Mesenchymal stem cell (in vitro differentiated cells and primary cell): ENCODE results near the gene MSI2.

Experiments used
- DNase-seq: peaks from one replicate; pipeline ENCODE4 v3.0.0-alpha.2; 2013
- H2AFZ ChIP-seq: one replicate; pipeline ENCODE4 v1.6.1; 2013; ENCODE audit warnings: low read depth, mild to moderate bottlenecking, control low read depth, inconsistent platforms, low read length, moderate library complexity
- H2AK5ac ChIP-seq: 2 replicates; pipeline ENCODE4 v1.6.1; 2013; ENCODE audit warnings: low read length, moderate library complexity, mild to moderate bottlenecking, inconsistent platforms; ENCODE audit not compliant: severe bottlenecking
- H2BK120ac ChIP-seq: one replicate; pipeline ENCODE4 v1.6.1; 2013; ENCODE audit warnings: low read depth, mild to moderate bottlenecking, inconsistent platforms, low read length, moderate library complexity
- H2BK12ac ChIP-seq, 2 experiments: one replicate each; pipeline ENCODE4 v1.6.1; 2013; ENCODE audit warnings: inconsistent platforms in 2 of 2, low read length in 2 of 2, mild to moderate bottlenecking in 2 of 2, moderate library complexity in 2 of 2, control low read depth in 1 of 2
- H2BK15ac ChIP-seq: one replicate; pipeline ENCODE4 v1.6.1; 2013; ENCODE audit warnings: mild to moderate bottlenecking, low read depth, inconsistent platforms; ENCODE audit not compliant: poor library complexity, severe bottlenecking
- H2BK5ac ChIP-seq: 2 replicates; pipeline ENCODE4 v1.6.1; 2013; ENCODE audit warnings: low read depth, mild to moderate bottlenecking, low read length, control low read depth, inconsistent platforms; ENCODE audit not compliant: poor library complexity, severe bottlenecking
- H3K14ac ChIP-seq, 2 experiments: one replicate each; pipeline ENCODE4 v1.6.1; 2013; ENCODE audit warnings: inconsistent platforms in 2 of 2, low read length in 2 of 2, control low read depth in 1 of 2, mild to moderate bottlenecking in 1 of 2, moderate library complexity in 1 of 2
- H3K18ac ChIP-seq, 2 experiments: one replicate each; pipeline ENCODE4 v1.6.1; 2013; ENCODE audit warnings: inconsistent platforms in 2 of 2, low read length in 2 of 2, control low read depth in 1 of 2, low read depth in 1 of 2, mild to moderate bottlenecking in 1 of 2
- H3K23ac ChIP-seq, 2 experiments: one replicate each; pipeline ENCODE4 v1.6.1; 2013; ENCODE audit warnings: inconsistent platforms in 2 of 2, low read length in 2 of 2, mild to moderate bottlenecking in 2 of 2, moderate library complexity in 2 of 2, control low read depth in 1 of 2
- H3K27ac ChIP-seq: 2 replicates; pipeline ENCODE4 v1.5.1; 2013; ENCODE audit warnings: mild to moderate bottlenecking, moderate library complexity, low read length, control low read depth, inconsistent platforms; ENCODE audit not compliant: poor library complexity, severe bottlenecking
- H3K27me3 ChIP-seq, 2 experiments: 2 replicates each; pipeline versions ENCODE4 v1.6.1 to v1.7.0; 2013; ENCODE audit warnings: low read length in 2 of 2, mild to moderate bottlenecking in 2 of 2, moderate library complexity in 2 of 2, control low read depth in 1 of 2, inconsistent platforms in 1 of 2; ENCODE audit not compliant: control insufficient read depth in 1 of 2, insufficient read depth in 1 of 2
- H3K36me3 ChIP-seq, 2 experiments: 2 replicates each; pipeline versions ENCODE4 v1.6.1 to v1.7.0; 2013; ENCODE audit warnings: low read length in 2 of 2, control low read depth in 1 of 2, inconsistent platforms in 1 of 2, low read depth in 1 of 2, mild to moderate bottlenecking in 1 of 2; ENCODE audit not compliant: insufficient read depth in 2 of 2, control insufficient read depth in 1 of 2
- H3K4ac ChIP-seq, 2 experiments: one replicate each; pipeline ENCODE4 v1.6.1; 2013; ENCODE audit warnings: inconsistent platforms in 2 of 2, low read length in 2 of 2, mild to moderate bottlenecking in 2 of 2, moderate library complexity in 2 of 2, control low read depth in 1 of 2, low read depth in 1 of 2
- H3K4me1 ChIP-seq: 2 replicates; pipeline ENCODE4 v1.6.1; 2013; ENCODE audit warnings: low read depth, low read length, control low read depth; ENCODE audit not compliant: control insufficient read depth, insufficient read depth
- H3K4me2 ChIP-seq: 2 replicates; pipeline ENCODE4 v1.6.1; 2013; ENCODE audit warnings: low read length, mild to moderate bottlenecking, inconsistent platforms; ENCODE audit not compliant: poor library complexity, severe bottlenecking
- H3K4me3 ChIP-seq, 2 experiments: 2 replicates each; pipeline versions ENCODE4 v1.5.1 to v1.7.0; 2013; ENCODE audit warnings: low read length in 2 of 2, mild to moderate bottlenecking in 2 of 2, control low read depth in 1 of 2, low read depth in 1 of 2; ENCODE audit not compliant: insufficient read depth in 1 of 2
- H3K79me1 ChIP-seq: replicated peaks from 2 replicates; pipeline ENCODE4 v1.6.1; 2013; ENCODE audit warnings: mild to moderate bottlenecking, control low read depth, low read length, inconsistent platforms; ENCODE audit not compliant: poor library complexity, severe bottlenecking
- H3K9ac ChIP-seq: 2 replicates; pipeline ENCODE4 v1.7.0; 2013; ENCODE audit warnings: mild to moderate bottlenecking, low read length, moderate library complexity
- H3K9me3 ChIP-seq: 2 replicates; pipeline ENCODE4 v1.7.0; 2013; ENCODE audit warnings: mild to moderate bottlenecking, low read length; ENCODE audit not compliant: control insufficient read depth
- H4K8ac ChIP-seq: one replicate; pipeline ENCODE4 v1.6.1; 2013; ENCODE audit warnings: inconsistent platforms, mild to moderate bottlenecking, low read length, moderate library complexity
- H4K91ac ChIP-seq: one replicate; pipeline ENCODE4 v1.6.1; 2013; ENCODE audit warnings: mild to moderate bottlenecking, low read length, inconsistent platforms
- WGBS: methylation state at CpG from one replicate; pipeline ENCODE4 v1.1.7; 2013; ENCODE audit warnings: mixed read lengths; 5-methylcytosine and 5-hydroxymethylcytosine counted together

MSI2 gene

DNA sequence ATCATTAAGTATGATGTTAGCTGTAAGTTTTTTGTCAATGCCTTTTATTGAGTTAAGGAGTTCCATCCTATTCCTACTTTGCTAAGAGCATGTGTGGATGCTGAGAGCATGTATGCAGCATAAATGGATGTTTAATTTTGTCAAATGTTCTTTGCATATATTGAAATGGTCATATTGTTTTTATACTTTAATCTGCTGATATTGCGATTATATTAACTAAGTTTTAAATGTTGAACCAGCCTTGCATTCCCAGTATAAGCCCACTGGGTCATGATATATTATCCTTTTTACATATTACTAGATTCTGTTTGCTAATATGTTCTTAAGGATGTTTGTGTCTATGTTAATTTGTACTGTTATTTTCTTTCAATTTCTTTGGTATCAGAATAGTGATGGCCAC is 435.6 kb downstream of the MSI2 start:
- Histone ChIP-seq H2BK12ac (no peak overlapping the region), H2BK15ac (no peak overlapping the region), H2AK5ac (no peak overlapping the region), H2BK120ac (no peak overlapping the region), H3K9me3 (peaks cover 11% of the 10 kb centered on the region), H3K4ac (no peak overlapping the region), H3K23ac (no peak overlapping the region), H3K79me1 (no peaks in the 10 kb centered on the region), H3K4me3 (no peak overlapping the region), H3K4me2 (no peak overlapping the region), H4K8ac (no peak overlapping the region), H3K27me3 (peaks cover 2% of the 10 kb centered on the region in 2 experiments), H3K36me3 (no peaks in the 10 kb centered on the region), H3K4me1 (no peaks in the 10 kb centered on the region), H2BK5ac (no peak overlapping the region), H3K9ac (no peak overlapping the region), H3K14ac (no peak overlapping the region), H3K27ac (no peak overlapping the region), H4K91ac (no peak overlapping the region), H3K18ac (no peak overlapping the region), H2AFZ (no peak overlapping the region)
- WGBS: no CpG with 5 or more reads among the region's 1 CpG
- no peak for DNase-seq

DNA sequence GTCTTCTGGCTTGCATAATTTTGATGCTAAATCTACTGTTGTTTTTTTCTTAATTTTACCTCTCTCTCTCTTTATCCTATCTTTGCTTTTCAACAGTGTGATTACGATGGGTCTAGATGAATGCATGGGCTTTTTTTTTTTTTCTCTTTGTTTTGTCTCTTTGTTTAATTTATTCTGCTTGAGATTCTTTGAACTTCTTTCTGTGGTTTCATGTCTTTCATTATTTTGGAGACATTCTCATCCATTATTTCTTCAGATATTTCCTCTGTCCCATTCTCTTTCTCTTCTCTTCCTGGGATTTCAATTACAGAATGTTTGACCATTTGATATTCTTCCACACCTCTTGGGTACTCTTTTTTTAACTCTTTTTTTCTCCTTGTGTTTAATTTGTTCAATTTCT is 436.4 kb downstream of the MSI2 start:
- no peak overlapping the region for H2BK12ac ChIP-seq
- DNase-seq: no peak

DNA sequence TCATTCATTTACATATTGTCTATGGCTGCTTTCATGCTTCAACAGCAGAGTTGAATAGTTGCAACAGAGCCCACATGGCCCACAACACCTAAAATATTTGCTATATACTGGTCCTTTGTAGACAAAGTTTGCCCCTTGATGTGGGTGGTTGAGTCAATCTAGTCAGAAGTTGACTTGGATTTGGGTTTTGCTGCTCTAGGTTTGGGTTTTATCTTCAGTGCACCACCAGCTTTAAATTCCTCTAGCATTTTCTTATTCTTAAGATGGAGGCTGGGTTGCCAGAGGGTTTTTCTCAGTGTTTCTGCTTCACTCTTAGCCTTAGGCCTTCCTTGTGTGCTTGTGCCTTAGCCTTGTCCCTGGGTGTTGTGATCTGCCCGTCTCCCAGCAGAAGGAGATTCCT is 437.7 kb downstream of the MSI2 start:
- DNase-seq: no peak

More for the DNA sequence above, 436.4 kb downstream of the MSI2 start:
- no CpG with 5 or more reads among the region's 1 CpG for WGBS
- Histone ChIP-seq H2AFZ (no peak overlapping the region), H3K4me3 (no peak overlapping the region), H2BK15ac (no peak overlapping the region), H3K4me2 (no peak overlapping the region), H3K4me1 (no peaks in the 10 kb centered on the region), H3K4ac (no peak overlapping the region), H3K9ac (no peak overlapping the region), H3K14ac (no peak overlapping the region), H3K27me3 (peaks cover 7 to 10% of the 10 kb centered on the region in 2 experiments), H3K23ac (no peak overlapping the region), H2AK5ac (no peak overlapping the region), H4K8ac (no peak overlapping the region), H3K27ac (no peak overlapping the region), H2BK120ac (no peak overlapping the region), H3K79me1 (no peaks in the 10 kb centered on the region), H2BK5ac (no peak overlapping the region), H3K9me3 (peaks cover 11% of the 10 kb centered on the region), H3K36me3 (no peaks in the 10 kb centered on the region), H3K18ac (no peak overlapping the region), H4K91ac (no peak overlapping the region)

DNA sequence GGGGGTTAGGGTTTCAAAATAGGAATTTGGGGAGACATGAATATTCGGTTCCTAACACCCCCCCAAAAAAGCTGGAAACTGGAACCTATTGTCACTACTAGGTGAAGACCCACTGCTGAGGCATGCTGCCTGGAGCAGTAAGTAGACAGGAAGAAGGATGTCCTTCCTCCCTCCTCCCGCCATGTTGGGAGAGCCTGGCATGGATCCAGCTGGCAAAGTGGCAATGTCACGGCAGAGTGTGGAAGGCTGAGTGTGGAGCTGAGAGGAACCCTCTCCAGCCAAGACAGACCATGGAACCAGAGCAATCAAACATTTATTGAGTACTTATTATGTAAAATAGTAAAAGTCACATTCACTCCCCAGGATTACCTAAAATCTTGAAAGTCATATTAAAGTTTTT is 439.7 kb downstream of the MSI2 start:
- no peak overlapping the region for H2BK5ac ChIP-seq
- no peak overlapping the region for H3K27ac ChIP-seq
- H4K91ac ChIP-seq: no peak overlapping the region
- H3K27me3 ChIP-seq: peaks cover 21 to 39% of the 10 kb centered on the region in 2 experiments
- H2AFZ ChIP-seq: no peak overlapping the region
- no peak overlapping the region for H2BK12ac ChIP-seq
- DNase-seq: no peak
- H3K9ac ChIP-seq: no peak overlapping the region
- H3K79me1 ChIP-seq: no peaks in the 10 kb centered on the region
- no peak overlapping the region for H3K23ac ChIP-seq
- WGBS: 81% methylated on average over 2 of the region's 3 CpGs
- no peaks in the 10 kb centered on the region for H3K36me3 ChIP-seq
- no peak overlapping the region for H2BK15ac ChIP-seq
- H3K4ac ChIP-seq: no peak overlapping the region
- H3K4me1 ChIP-seq: no peaks in the 10 kb centered on the region
- no peak overlapping the region for H3K18ac ChIP-seq
- H3K9me3 ChIP-seq: peaks cover 14% of the 10 kb centered on the region
- no peak overlapping the region for H2BK120ac ChIP-seq
- no peak overlapping the region for H2AK5ac ChIP-seq
- no peak overlapping the region for H3K4me3 ChIP-seq
- no peak overlapping the region for H3K14ac ChIP-seq
- H4K8ac ChIP-seq: no peak overlapping the region
- H3K4me2 ChIP-seq: no peak overlapping the region

More for the DNA sequence above, 437.7 kb downstream of the MSI2 start:
- no peak overlapping the region for H3K4me3 ChIP-seq
- no peak overlapping the region for H2AFZ ChIP-seq
- H2BK12ac ChIP-seq: no peak overlapping the region
- H3K27me3 ChIP-seq: peaks cover 15 to 20% of the 10 kb centered on the region in 2 experiments
- no peak overlapping the region for H2AK5ac ChIP-seq
- no peaks in the 10 kb centered on the region for H3K36me3 ChIP-seq
- 96% methylated on average over 1 of the region's 1 CpG for WGBS
- no peak overlapping the region for H3K27ac ChIP-seq
- H3K9ac ChIP-seq: no peak overlapping the region
- H2BK15ac ChIP-seq: no peak overlapping the region
- no peak overlapping the region for H3K4me2 ChIP-seq
- no peak overlapping the region for H2BK120ac ChIP-seq
- H3K9me3 ChIP-seq: peaks cover 14% of the 10 kb centered on the region
- H3K79me1 ChIP-seq: no peaks in the 10 kb centered on the region
- H3K18ac ChIP-seq: no peak overlapping the region
- no peak overlapping the region for H3K23ac ChIP-seq
- H2BK5ac ChIP-seq: no peak overlapping the region
- no peaks in the 10 kb centered on the region for H3K4me1 ChIP-seq
- H3K4ac ChIP-seq: no peak overlapping the region
- no peak overlapping the region for H4K8ac ChIP-seq
- no peak overlapping the region for H3K14ac ChIP-seq
- no peak overlapping the region for H4K91ac ChIP-seq
